ENCODE measurements around the gene DCAF8L2. TPM values are rescaled to one million over a fixed set of nuclear protein-coding genes. Genes with fewer than 3 reads are reported as not detected.
"Not testable (repeated sequence)": the region's sequence is repeated elsewhere in the genome, so short reads cannot be mapped to it uniquely, and the experiment has no call there.

DCAF8L2 gene
- total RNA-seq, 1 experiment from 2014 or later = not detected

DNA sequence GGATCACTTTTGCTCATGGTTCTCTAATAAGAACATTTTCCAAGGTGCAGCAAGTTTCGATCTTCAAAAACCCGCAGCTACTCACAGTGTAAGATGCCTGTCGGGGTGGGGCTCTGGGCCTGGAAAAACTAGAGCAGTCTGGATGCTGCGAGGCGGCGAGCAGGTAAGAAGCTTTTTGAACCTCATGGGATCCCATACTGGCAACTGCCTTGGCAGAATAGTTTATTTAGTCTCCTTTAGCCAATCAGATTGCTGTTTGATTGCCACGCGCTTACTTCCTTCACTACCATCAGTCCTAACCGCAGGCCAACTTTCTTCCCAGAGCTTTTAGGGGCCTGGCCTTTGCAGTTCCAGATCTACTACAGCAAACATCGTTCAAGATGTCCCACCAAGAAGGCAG is 156.4 kb downstream of the DCAF8L2 start:
- H3K4me1 Mint-ChIP-seq (ENCODE audit: low read depth, unreplicated experiment) = no peaks in the 10 kb centered on the region
- no TSS peak for BruUV-seq (replicated peaks)
- no peaks in the 10 kb centered on the region for H3K27me3 Mint-ChIP-seq (ENCODE audit: unreplicated experiment)
- no peak for TF ChIP-seq CTCF (IDR thresholded peaks at IDR 0.05; ENCODE audit: unreplicated experiment)
- H3K27ac Mint-ChIP-seq (ENCODE audit: unreplicated experiment) = no peak overlapping the region
- H3K4me3 Mint-ChIP-seq (ENCODE audit: low read depth, unreplicated experiment) = no peak overlapping the region
- H3K9me3 Mint-ChIP-seq (ENCODE audit: low read depth, unreplicated experiment) = peaks cover 2% of the 10 kb centered on the region
- CTCF ChIA-PET = no interaction called here
- H3K36me3 Mint-ChIP-seq (ENCODE audit: insufficient read depth, unreplicated experiment) = no peaks in the 10 kb centered on the region
- intact Hi-C loops (cut with micrococcal nuclease; ENCODE audit: unreplicated experiment) = no loop called here
- DNase-seq = no peak

GRCh38 chrX:27750298-27750697 is 160.2 kb downstream of the DCAF8L2 start:
- not testable (repeated sequence) for H3K36me3 Mint-ChIP-seq (ENCODE audit: insufficient read depth, unreplicated experiment); H3K9me3 Mint-ChIP-seq (ENCODE audit: low read depth, unreplicated experiment); H3K4me3 Mint-ChIP-seq (ENCODE audit: low read depth, unreplicated experiment)

DNA sequence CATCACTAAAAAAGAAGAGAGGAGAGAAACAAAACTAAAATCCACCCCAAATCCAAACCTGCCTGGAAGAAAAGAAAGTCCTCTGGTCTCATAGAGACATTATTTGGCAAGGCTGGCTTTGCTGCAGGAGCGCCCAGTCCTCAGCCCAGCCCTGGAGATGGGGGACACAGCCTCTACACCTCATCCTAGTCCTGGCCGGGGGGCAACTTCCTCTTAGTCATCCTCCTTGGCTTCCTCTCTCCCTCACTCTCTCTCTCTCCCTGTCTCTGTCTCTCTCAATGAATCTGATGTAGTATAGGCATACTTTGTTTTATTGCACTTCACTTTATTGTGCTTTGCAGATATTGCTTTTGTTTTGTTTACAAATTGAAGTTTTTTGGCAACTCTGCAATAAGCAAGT is 161.8 kb downstream of the DCAF8L2 start:
- no TSS peak for BruUV-seq (replicated peaks)
- H3K4me1 Mint-ChIP-seq (ENCODE audit: low read depth, unreplicated experiment) = no peaks in the 10 kb centered on the region
- no peaks in the 10 kb centered on the region for H3K27me3 Mint-ChIP-seq (ENCODE audit: unreplicated experiment)
- intact Hi-C loops (cut with micrococcal nuclease; ENCODE audit: unreplicated experiment) = no loop called here
- no peak for TF ChIP-seq CTCF (IDR thresholded peaks at IDR 0.05; ENCODE audit: unreplicated experiment)
- CTCF ChIA-PET = no interaction called here
- DNase-seq = no peak
- H3K9me3 Mint-ChIP-seq (ENCODE audit: low read depth, unreplicated experiment) = peaks cover 7% of the 10 kb centered on the region
- H3K4me3 Mint-ChIP-seq (ENCODE audit: low read depth, unreplicated experiment) = no peak overlapping the region
- no peak overlapping the region for H3K27ac Mint-ChIP-seq (ENCODE audit: unreplicated experiment)
- no peaks in the 10 kb centered on the region for H3K36me3 Mint-ChIP-seq (ENCODE audit: insufficient read depth, unreplicated experiment)

More at GRCh38 chrX:27750298-27750697, 160.2 kb downstream of the DCAF8L2 start:
- intact Hi-C loops (cut with micrococcal nuclease; ENCODE audit: unreplicated experiment); H3K27ac Mint-ChIP-seq (ENCODE audit: unreplicated experiment); CTCF ChIA-PET; DNase-seq; H3K27me3 Mint-ChIP-seq (ENCODE audit: unreplicated experiment); H3K4me1 Mint-ChIP-seq (ENCODE audit: low read depth, unreplicated experiment); BruUV-seq (replicated peaks): not testable (repeated sequence)

GRCh38 chrX:27765718-27766117 is 175.6 kb downstream of the DCAF8L2 start:
- Mint-ChIP-seq H3K4me3 (ENCODE audit: low read depth, unreplicated experiment) (peak overlapping the region; percentile 63), H3K9me3 (ENCODE audit: low read depth, unreplicated experiment) (no peaks in the 10 kb centered on the region), H3K27ac (ENCODE audit: unreplicated experiment) (no peak overlapping the region), H3K27me3 (ENCODE audit: unreplicated experiment) (no peaks in the 10 kb centered on the region), H3K4me1 (ENCODE audit: low read depth, unreplicated experiment) (no peaks in the 10 kb centered on the region), H3K36me3 (ENCODE audit: insufficient read depth, unreplicated experiment) (no peaks in the 10 kb centered on the region)
- BruUV-seq (replicated peaks) = no TSS peak
- intact Hi-C loops (cut with micrococcal nuclease; ENCODE audit: unreplicated experiment) = no loop called here
- no peak for TF ChIP-seq CTCF (IDR thresholded peaks at IDR 0.05; ENCODE audit: unreplicated experiment)
- peak; percentile 3 for DNase-seq
- CTCF ChIA-PET = interaction anchor here (1.2 kb wide), 1 partner anchor 10 kb away, joined by 3 read pairs; no protein-coding TSS in a partner anchor

DNA sequence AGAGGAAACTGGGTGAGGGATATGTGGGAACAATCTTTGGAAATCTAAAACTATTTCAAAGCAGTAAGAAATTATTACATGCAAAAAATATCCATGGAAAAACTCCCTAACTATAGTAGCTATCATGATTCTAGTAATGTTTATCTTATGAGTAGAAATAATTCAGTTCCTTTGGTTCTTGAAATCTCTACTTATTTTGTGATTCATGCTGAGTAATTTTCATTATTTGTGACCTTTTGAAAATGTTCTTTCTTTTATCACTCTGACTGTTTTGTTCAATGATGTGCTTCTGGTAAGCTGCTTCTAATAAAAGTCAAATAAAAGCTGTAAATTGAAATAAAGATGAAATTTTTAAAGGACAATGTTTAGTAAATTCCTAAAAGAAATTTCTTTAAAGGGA is 177.2 kb downstream of the DCAF8L2 start:
- Mint-ChIP-seq H3K27ac (ENCODE audit: unreplicated experiment) (no peak overlapping the region), H3K36me3 (ENCODE audit: insufficient read depth, unreplicated experiment) (no peaks in the 10 kb centered on the region), H3K4me3 (ENCODE audit: low read depth, unreplicated experiment) (no peak overlapping the region), H3K27me3 (ENCODE audit: unreplicated experiment) (no peaks in the 10 kb centered on the region), H3K4me1 (ENCODE audit: low read depth, unreplicated experiment) (no peaks in the 10 kb centered on the region), H3K9me3 (ENCODE audit: low read depth, unreplicated experiment) (no peaks in the 10 kb centered on the region)
- BruUV-seq (replicated peaks) = no TSS peak
- intact Hi-C loops (cut with micrococcal nuclease; ENCODE audit: unreplicated experiment) = no loop called here
- no peak for DNase-seq
- CTCF ChIA-PET = no interaction called here
- no peak for TF ChIP-seq CTCF (IDR thresholded peaks at IDR 0.05; ENCODE audit: unreplicated experiment)
